Measurements from ENCODE around the gene CCDC146.

- no peak for TF ChIP-seq CTCF (IDR thresholded peaks at IDR 0.05; ENCODE audit: borderline replicate concordance, extremely low read depth, low read length, poor library complexity, severe bottlenecking)
- TF ChIP-seq EZH2 (IDR thresholded peaks at IDR 0.05; ENCODE audit: borderline replicate concordance, low read depth, low read length, severe bottlenecking): no peak
Observed at GRCh38 chr7:77181734-77182133, 59.3 kb downstream of the CCDC146 start.
